Measurements from ENCODE around the gene CENPF.

DNA sequence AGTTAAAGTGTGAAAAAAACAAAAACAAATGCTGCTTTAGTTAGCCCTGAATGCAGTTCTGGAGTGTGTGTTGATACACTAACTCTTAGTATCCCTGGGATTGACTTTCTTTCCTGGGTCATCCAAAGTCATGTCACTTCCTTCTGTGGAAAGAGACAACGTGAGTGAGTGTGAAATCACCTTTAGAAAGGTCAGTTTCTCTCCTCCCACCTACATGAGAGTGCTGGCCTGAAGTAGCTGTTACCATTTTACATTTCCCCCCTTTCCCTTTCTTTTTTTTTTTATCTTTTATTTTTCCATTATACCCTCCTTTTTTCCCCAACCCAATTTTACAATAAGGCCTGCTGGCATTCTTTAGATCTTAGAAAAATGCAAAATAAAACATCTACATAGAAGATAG, 55.2 kb downstream of the CENPF start:
- TF ChIP-seq EZH2 (IDR thresholded peaks at IDR 0.05; ENCODE audit: borderline replicate concordance, low read length) = no peak
- TF ChIP-seq, protein P1, sequence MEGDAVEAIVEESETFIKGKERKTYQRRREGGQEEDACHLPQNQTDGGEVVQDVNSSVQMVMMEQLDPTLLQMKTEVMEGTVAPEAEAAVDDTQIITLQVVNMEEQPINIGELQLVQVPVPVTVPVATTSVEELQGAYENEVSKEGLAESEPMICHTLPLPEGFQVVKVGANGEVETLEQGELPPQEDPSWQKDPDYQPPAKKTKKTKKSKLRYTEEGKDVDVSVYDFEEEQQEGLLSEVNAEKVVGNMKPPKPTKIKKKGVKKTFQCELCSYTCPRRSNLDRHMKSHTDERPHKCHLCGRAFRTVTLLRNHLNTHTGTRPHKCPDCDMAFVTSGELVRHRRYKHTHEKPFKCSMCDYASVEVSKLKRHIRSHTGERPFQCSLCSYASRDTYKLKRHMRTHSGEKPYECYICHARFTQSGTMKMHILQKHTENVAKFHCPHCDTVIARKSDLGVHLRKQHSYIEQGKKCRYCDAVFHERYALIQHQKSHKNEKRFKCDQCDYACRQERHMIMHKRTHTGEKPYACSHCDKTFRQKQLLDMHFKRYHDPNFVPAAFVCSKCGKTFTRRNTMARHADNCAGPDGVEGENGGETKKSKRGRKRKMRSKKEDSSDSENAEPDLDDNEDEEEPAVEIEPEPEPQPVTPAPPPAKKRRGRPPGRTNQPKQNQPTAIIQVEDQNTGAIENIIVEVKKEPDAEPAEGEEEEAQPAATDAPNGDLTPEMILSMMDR (conservative IDR thresholded peaks at IDR 0.05 in 1 of 2, IDR thresholded peaks at IDR 0.05 in 1 of 2; ENCODE audit: extremely low read depth in 1 of 2, insufficient read depth in 1 of 2, low read depth in 1 of 2, low read length in 2 of 2) = no peak
